GM21360 (cell line): ENCODE results near the gene NELFB.

Experiments
- ATAC-seq: cut with Tn5 transposase; IDR thresholded peaks from one replicate; pipeline ENCODE4 v1.9.1; 2021; ENCODE audit warnings: mild to moderate bottlenecking, moderate library complexity; ENCODE audit not compliant: unreplicated experiment

The NELFB gene

GRCh38 chr9:137223078-137223970, 31.8 kb upstream of the NELFB start:
- peak; percentile 66 for ATAC-seq

DNA sequence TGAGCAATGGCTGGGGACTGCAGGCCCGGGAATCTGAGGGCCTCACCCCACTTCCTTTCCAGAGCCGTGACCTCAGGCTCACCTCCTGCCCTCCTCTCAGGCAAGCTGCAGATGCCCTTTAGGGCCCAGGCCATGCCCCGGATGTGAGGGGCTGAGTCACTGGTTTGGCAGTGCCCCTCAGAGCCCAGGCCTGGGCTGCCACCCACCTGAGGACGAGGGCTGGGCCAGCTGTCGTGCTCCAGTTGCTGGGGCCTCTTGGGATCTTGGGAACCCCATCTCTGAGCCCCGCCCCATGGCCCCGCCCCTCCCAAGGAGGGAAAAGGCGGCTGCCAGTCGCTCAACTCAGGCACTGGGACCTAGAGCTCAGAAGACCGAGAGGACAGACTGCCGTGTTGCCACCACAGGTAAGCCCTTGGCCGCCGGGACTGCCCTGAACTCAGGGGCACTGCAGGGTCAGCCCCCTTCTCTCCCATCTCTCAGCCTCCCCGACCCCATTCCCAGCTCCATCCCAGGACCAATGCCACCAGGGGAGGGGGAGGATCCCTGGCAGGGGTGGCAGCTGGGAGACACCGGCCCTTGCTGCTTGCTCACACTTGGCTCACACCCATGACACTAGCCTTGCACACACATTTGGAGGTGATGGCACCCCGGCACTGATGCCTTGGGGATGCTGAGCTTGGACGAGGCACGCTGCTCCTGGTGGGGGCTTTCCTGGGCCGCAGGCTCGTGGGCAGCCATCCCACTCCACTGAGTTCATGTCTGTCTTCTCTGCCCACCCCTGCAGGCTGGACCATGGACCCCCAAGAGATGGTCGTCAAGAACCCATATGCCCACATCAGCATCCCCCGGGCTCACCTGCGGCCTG, 30.1 kb upstream of the NELFB start, which contains the start of gene CYSRT1:
CYSRT1 (plus strand) TSS at position 345 of the 865 bp plus-strand sequence; CDS start at position 793, 448 bp downstream.
- no peak for ATAC-seq

DNA sequence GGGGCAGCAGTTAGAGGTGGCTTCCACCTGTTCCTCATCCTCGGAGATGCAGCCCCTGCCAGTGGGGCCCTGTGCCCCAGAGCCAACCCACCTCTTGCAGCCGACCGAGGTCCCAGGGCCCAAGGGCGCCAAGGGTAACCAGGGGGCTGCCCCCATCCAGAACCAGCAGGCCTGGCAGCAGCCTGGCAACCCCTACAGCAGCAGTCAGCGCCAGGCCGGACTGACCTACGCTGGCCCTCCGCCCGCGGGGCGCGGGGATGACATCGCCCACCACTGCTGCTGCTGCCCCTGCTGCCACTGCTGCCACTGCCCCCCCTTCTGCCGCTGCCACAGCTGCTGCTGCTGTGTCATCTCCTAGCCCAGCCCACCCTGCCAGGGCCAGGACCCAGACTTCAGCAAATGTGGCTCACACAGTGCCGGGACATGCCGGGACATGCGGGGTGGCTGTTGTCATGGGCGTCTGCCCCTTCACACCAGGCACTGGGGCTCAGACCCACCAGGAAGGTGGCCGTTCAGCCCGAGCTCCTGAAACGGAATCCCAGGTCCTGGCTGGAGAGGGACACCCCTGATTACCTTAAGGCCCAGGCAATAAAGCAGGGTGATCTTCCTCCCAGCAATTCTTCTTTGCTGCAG, 29.3 kb upstream of the NELFB start:
- no peak for ATAC-seq

GRCh38 chr9:137226338-137227053, 28.6 kb upstream of the NELFB start:
- no peak for ATAC-seq

DNA sequence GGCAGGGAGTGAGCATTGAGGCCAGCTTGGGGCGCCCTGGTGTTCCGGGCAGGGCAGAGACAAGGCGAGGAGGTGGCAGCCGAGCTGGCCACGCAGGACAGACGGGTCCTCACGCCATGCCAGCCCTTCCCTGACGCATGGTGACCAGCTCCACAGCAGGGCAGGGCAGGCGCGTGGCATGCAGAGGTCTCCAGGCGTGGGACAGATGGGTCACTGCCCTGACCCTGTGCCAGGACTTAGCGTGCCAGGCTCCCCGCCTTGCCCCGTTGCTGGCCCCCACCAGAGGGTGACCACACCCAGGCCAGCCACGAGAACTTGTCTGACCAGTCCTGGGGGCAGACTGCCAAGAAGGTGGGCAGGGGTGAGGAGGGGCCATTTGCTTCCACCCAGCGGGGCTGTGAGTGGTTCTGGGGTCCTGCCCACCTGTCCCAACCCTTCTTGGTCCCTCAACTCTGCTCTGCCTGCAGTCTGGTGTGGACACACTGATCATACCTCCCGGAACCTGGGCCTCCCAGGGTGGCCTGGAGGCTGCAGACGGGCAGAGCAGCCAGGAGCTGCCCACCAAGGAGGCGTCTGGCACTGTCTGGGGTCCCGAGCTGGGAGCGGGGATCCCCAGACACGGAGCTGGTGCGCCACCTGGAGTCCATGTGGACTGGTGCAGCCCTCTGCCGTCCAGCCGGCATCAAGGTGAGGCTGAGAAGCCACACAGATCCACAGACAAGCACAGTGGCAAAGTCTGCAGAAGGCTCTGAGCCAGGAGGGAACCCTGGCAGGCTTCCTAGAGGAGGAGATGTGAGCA, 27.9 kb upstream of the NELFB start, which contains the start of gene RNF224:
RNF224 (plus strand) TSS at position 449 of the 799 bp plus-strand sequence. CDS start 834 bp downstream, outside the sequence.
- ATAC-seq = no peak

GRCh38 chr9:137227853-137228505, 27.1 kb upstream of the NELFB start:
- no peak for ATAC-seq

- ATAC-seq = no peak
These were observed 26.6 kb upstream of the NELFB start for GRCh38 chr9:137228506-137228967.

DNA sequence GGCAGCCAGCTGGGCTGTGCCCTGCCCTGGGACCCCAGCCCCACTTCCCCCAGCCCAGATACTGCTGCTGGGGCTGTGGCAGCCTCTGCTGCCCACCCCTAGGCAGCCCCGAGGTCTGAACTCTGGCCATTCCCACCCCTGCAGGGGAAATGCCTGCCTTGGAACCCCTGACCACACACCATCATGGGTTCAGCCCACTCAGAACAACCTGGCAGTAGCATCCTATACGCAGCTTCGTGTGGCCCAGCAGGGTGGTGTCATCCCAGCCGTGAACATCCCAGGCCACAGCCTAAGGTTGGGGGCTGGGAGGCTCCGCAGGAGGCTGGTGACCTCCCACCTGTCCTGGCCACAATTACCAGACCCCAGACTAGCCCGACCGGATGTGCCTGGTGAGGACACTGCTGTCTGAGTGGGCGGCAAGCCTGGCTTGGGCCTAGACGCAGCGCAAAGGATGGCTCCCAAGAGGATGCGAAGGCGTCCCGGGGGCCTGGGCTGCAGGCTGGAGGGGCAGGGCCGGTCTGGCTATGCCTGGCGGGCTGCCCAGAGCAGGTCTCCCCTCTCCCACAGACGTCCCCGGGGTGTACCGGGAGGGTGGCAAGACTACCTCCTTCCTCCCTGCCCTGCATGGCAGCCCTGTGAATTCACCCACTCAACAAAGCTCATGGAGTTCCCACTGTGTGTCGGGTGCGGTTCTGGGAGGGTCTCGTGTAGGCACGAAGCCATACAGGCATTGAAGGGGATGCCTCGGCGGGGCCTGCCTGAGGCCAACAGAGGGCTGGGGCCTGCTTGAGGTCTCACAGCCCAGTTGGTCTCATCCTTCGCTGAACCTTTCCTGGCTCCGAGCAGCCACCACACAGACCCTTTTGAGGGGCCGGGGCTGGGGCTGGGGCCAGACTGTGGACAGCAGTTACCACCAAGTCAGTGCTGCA, 25.9 kb upstream of the NELFB start:
- ATAC-seq = no peak

DNA sequence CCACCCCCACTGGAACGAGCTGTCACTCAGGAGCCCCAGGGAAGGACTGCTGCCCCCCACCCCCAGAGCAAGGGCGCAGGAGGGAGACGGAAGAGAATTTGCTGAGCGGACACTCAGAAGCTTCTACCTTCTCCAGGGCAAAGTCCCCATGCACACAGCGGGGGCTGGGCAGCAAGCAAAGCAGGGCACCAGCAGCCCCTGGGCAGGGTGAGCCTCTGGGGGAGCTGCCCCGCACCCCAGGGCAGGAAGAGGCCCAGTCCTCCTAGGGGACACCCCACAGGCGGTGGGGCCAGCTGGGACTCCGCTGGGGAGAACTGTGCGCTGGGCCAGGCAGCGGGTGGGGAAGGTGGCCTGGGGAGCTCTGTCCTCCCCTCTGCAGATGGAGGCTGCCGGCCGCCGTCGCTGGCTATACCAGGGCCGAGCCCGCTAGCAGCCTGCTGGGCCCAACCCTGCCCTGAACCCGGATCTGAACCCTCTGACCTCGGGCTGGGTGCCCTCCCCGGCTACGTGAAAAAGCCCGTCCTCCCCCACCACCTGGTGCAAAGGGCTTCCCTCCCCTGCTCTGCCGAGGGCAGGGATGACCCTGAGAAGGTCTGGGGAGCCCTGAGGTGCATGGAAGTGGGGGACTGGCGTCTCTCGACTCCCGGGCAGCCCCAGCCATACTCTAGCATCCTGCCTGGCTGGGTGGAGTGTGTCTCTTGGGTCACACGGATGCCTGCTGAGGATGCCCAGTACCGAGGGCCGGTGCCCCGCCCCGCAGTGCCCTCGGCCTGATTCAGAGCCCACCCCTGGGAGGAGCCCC, 25.0 kb upstream of the NELFB start:
- ATAC-seq = no peak

GRCh38 chr9:137230705-137231371, 24.3 kb upstream of the NELFB start, which contains the start of gene SLC34A3:
TSS of gene SLC34A3 (plus strand) at chr9:137230901. CDS start at chr9:137231703, 802 bp downstream.
- no peak for ATAC-seq

DNA sequence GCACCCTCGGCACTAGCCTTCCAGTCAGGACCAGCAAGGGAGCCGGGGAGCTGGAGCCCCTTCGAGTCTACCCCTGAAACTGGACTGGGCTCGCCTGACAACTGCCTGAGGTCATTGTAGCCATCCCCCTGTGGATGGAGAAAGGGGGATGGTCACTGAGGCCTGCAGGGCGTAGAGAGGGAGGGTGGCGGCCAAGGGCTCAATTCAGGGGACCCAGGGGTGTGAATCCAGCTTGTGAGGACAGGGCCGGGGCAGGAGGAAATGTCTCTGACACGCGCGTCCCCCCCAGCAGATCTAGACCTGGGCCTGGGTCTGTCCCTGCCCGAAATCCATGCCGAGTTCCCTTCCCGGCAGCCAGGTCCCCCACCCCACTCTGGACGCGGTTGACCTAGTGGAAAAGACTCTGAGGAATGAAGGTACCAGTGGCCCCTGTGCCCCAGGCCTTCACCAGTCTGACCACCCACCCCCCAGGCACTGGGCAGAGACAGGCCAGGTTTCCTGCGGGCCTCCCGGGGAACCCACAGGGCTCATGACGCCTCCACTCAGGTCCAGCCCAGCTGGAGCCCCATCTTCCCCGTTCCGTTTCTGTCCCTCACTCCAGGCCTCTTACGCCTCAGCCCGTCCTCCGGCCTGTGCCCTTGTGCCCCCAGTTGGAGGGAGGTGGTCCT, 23.6 kb upstream of the NELFB start:
- ATAC-seq = no peak

DNA sequence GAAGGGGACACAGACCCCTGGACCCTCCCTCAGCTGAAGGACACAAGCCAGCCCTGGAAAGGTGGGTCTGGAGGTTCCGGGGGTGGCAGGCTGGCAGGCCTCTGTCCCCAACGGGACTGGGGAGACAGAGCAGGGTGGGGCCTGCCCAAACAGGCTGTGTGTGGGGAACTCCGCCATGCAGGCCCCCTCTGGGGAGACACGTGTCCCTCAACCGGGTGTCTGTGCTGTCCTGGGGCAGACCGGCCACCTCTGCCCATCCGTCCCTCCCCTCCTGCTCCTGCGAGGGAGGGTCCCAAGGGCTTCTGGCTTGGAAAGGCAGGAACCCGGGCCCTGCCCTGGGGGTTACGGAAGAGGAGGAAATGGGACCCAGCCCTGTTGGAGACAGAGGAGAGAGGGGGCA, 23.0 kb upstream of the NELFB start:
- ATAC-seq = no peak

DNA sequence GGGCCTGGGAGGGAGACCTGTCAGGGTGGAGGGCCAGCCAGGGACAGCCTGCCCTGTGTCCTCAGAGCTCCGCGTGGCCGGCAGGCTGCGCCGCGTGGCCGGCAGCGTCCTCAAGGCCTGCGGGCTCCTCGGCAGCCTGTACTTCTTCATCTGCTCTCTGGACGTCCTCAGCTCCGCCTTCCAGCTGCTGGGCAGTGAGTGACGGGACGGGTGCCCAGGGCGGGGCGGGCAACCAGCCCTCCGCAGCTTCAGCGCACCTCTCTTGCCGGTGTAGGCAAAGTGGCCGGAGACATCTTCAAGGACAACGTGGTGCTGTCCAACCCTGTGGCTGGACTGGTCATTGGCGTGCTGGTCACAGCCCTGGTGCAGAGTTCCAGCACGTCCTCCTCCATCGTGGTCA, 22.6 kb upstream of the NELFB start:
- no peak for ATAC-seq

DNA sequence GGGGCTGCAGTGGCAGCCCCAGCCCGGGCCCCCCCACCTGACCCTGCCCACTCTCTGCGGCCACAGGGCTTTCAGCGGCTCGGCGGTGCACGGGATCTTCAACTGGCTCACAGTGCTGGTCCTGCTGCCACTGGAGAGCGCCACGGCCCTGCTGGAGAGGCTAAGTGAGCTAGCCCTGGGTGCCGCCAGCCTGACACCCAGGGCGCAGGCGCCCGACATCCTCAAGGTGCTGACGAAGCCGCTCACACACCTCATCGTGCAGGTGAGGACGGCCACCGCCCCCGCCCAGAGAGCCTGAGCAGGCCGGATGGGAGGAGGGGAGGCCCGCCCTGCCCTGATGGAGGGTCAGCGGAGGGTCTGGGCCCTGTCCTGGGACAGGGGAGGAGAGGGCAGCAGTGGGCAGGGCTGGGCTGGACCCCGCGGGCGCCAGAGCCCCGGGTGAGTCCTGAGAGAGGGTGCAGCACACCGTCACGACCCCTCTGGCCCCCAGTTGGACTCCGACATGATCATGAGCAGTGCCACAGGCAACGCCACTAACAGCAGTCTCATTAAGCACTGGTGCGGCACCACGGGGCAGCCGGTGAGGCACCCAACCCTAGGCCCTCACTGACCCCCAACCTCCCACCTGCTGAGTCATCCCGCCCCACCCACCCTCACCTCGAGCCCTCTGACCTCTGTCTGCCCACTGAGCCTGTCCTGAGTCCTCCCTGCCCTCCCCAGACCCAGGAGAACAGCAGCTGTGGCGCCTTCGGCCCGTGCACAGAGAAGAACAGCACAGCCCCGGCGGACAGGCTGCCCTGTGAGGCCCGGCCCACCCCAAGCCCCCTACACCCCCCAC, 21.8 kb upstream of the NELFB start:
- no peak for ATAC-seq
